Epithelial cell of prostate (primary cell): ENCODE results near the gene PKP3.
"Not testable (repeated sequence)": the region's sequence is repeated elsewhere in the genome, so short reads cannot be mapped to it uniquely, and the experiment has no call there.

Experiments
- DNase-seq: peaks from one replicate; pipeline ENCODE4 v3.0.0-alpha.2; 2011; ENCODE audit warnings: low read depth, low spot score
- H3K27ac ChIP-seq: fragments of 450-650 bp; 2 replicates; pipeline ENCODE4 v1.5.1; 2017; ENCODE audit warnings: mild to moderate bottlenecking

Gene PKP3

DNA sequence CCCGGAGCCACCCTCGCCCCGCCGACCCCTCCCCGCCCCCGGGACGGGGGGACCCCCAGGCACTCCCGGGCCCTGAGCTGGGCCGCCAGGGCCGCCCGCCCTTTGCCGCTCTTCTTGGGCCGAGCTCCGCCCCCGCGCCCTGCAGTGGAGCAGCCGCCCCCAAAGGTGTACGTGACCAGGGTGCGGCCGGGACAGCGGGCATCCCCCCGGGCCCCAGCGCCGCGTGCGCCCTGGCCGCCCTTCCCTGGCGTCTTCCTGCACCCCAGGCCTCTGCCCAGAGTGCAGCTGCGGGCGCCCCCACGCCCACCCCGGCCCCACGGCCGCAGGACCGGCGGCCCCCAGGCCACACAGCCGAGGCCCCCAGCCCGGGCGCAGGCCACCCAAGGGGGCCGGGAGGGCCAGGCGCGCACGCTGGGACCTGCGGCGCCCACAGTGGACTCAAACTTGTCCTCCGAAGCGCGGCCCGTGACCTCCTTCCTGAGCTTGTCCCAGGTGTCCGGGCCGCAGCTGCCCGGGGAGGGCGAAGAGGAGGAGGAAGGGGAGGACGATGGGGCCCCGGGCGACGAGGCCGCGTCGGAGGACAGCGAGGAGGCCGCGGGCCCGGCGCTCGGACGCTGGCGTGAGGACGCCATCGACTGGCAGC lies 17.4 kb upstream of the PKP3 start:
- no peak overlapping the region for H3K27ac ChIP-seq
- no peak for DNase-seq

- H3K27ac ChIP-seq: no peak overlapping the region
- DNase-seq: no peak
Observed at GRCh38 chr11:377174-377865, 16.7 kb upstream of the PKP3 start.

DNA sequence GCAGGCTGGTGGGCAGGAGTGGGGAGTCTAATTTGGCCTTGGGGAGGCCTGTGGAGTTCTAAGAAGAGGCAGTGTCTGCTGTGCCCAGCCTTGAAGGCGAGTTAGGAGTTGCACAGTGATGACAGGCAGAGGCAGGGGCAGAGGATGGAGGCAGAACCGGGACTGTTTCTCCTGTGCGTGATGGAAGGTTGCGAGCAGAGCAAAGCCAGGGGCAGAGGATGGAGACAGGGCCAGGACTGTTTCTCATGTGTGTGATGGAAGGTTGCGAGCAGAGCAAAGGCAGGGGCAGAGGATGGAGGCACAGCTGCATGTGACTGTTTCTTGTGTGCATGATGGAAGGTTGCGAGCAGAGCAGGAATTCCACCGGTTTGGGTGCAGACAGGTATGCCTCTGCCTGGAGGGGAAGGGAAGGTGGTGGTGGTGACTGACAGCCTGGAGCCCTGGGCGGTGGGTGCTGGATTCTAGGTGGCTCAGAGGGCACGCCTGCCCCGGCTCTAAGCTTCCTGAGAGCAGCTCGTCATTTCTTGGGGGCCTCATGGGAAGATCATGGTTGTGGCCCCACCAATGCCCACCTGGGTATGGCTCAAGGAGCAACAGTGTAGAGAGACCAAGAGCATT lies 16.0 kb upstream of the PKP3 start:
- DNase-seq: no peak
- H3K27ac ChIP-seq: no peak overlapping the region

GRCh38 chr11:379205-380094 lies 14.6 kb upstream of the PKP3 start:
- DNase-seq: no peak

DNA sequence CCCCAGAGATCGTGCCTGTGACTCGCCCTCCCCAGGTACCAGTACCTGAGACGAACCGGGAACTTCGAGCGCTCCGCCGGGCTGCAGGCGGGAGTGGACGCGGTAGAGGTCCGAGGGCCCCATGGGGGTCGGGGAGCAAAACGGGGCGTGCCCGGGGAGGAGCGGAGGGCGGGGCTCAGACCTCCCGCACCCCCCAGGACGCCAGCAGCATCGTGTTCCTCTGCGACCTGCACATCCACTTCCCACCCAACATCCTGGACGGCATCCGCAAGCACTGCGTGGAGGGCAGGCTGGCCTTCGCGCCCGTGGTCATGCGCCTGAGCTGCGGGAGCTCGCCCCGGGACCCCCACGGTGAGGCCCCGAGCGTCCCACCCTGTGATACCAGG lies 13.9 kb upstream of the PKP3 start:
- no peak overlapping the region for H3K27ac ChIP-seq
- no peak for DNase-seq

More at GRCh38 chr11:379205-380094, 14.6 kb upstream of the PKP3 start:
- H3K27ac ChIP-seq: no peak overlapping the region

DNA sequence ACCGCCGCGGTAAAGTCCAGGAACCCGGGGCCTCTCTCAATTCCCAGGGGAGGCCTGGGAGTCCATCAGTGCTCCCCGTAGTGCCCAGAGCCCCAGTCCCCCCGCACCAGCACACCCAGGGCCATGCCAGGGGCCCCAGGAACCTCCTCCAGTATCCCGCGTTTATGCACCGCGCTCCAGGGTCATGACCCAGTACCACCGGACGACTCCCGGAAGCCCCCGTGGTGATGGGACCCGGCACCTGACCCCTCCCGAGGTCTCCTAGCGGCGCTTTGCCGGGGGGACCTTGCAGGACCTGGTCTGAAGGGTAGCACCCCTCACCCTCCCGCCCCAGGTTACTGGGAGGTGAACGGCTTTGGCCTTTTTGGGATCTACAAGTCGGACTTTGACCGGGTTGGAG lies 13.5 kb upstream of the PKP3 start:
- no peak for DNase-seq
- H3K27ac ChIP-seq: no peak overlapping the region

GRCh38 chr11:380996-381395 lies 13.0 kb upstream of the PKP3 start:
- no peak overlapping the region for H3K27ac ChIP-seq
- no peak for DNase-seq

- no peak overlapping the region for H3K27ac ChIP-seq
- no peak for DNase-seq
Observed at GRCh38 chr11:381501-382072, 12.4 kb upstream of the PKP3 start.

GRCh38 chr11:382081-382629 lies 11.9 kb upstream of the PKP3 start:
- no peak for DNase-seq
- H3K27ac ChIP-seq: no peak overlapping the region

GRCh38 chr11:383431-383830 lies 10.6 kb upstream of the PKP3 start:
- no peak for DNase-seq
- no peak overlapping the region for H3K27ac ChIP-seq

- no peak overlapping the region for H3K27ac ChIP-seq
- DNase-seq: no peak
Observed at GRCh38 chr11:384511-384910, 9.5 kb upstream of the PKP3 start.

GRCh38 chr11:385594-386351 lies 8.2 kb upstream of the PKP3 start:
- no peak overlapping the region for H3K27ac ChIP-seq
- no peak for DNase-seq

DNA sequence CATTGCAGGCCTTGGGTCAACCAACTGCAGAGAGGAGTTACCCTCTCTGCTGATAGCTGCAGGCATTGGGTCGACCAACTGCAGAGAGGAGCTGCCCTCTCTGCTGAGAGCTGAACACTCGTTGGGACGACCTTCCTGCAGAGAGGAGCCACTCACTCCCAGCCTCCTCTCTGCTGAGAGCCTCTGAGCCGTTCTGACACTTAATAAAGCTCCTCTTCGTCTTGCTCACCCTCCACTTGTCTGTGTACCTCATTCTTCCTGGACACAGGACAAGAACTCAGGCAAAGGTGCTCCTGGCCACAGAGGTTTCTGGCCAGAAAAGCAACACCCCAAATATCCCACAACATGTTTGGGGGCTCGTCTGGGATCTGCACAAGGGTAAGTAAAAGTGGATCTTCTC lies 7.5 kb upstream of the PKP3 start:
- no peak overlapping the region for H3K27ac ChIP-seq
- DNase-seq: no peak

DNA sequence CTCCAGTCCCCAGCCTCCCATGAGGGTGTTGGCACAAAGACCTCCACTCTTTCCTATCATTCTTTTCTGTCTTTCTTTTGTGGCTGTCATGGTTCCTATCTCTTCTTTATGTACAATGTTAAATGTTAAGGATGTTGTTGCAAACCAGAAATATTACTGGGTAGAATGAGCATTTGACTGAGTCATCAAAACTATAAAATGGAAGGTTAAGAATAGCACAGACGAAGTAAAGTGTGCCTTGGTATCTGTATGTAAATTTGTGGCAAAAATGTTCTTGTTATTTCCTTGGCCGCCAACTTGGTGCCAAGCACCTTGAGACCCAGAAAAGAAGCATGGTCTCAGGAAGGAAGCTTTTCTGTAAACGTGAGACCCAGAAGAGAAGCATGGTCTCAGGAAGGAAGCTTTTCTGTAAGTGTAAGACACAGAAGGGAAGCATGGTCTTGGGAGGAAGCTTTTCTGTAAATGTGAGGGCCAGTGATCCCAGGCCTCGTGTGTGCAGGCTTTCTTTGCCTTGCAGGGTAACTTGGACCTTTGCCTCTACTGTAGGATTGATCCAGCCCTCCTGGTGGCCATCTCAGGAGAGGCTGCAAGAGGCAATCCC lies 6.7 kb upstream of the PKP3 start:
- DNase-seq: no peak
- H3K27ac ChIP-seq: no peak overlapping the region

- not testable (repeated sequence) for DNase-seq, H3K27ac ChIP-seq
Observed at GRCh38 chr11:389369-389768, 4.6 kb upstream of the PKP3 start.

DNA sequence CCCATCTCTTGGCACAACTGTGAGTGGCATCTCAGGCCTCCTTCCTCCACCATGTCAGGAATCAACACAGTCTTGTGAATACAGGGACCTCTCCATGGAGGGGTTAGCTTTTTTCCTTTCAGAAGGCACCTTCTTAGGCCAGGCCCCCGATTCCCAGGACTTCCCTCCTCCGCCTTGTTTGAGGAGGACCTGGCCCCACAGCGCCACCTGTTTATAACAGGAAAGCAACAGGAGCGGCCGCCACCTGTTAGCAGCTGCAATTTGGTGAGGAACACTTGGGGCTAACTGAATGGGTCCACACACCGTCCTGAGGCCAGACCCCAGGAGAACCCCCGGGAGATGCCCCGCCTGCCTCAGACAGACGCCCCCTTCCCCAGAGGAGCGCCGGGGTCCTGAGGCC lies 3.8 kb upstream of the PKP3 start:
- DNase-seq: no peak
- H3K27ac ChIP-seq: no peak overlapping the region

DNA sequence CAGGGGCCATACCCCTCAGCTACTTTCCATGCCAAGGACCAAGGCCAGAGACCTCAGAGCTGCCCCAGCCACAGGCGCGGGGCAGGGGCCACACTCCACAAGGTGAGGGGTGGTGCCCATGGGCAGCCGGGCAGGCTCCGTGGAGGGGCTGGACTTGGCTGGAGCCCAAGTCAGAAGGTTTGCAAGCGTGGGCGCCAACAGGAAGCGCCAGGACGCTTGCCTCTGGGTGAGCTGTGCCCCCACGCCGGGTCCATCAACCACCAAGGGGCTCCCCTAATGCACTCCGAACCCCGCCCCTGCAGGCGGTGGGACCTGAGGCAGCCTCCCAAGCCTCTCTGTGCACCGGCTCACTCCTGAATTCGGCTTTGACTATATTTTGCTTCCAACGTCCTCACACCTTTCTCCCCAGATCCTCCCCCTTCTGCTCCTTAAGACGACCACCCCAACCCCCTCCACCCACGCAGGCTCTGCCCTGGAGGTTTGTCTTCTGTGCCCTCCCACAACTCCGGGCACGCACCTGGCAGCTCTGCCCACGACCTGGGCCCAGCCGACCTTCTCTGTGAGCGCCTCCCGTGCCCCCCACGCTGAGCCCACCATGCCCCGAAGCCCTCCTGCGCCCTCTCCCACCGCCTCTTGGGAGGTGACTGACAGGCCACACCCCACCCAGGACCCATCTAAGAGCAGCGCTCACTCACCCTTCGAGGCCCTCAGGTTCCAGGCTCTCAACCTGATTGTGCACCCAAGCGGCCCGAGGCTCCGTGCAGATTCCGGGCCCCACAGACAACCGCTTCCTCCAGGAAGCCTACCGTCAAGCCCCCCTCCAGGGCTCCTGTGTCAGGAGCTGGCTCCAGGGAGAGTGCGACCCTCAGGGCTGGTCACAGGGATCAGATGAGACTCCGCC lies 2.6 kb upstream of the PKP3 start:
- H3K27ac ChIP-seq: no peak overlapping the region
- DNase-seq: no peak
